ENCODE results near the gene AXDND1. TPM values are rescaled to one million over a fixed set of nuclear protein-coding genes. Genes with fewer than 3 reads are reported as not detected.

AXDND1 gene
- polyA plus RNA-seq, 1 of the 3 experiments (the other 2 are of a cell fraction): 0.16 TPM

- ChIA-PET CTCF (no interaction called here), POLR2A (no interaction called here)
- 97% methylated on average over 5 of the region's 5 CpGs for WGBS (ENCODE audit: low lambda C conversion rate)
- Histone ChIP-seq H3F3A (replicated peaks; ENCODE audit: insufficient read depth) (no peaks in the 10 kb centered on the region), H3K9me3 (no peaks in the 10 kb centered on the region), H4K20me1 (ENCODE audit: insufficient read depth) (no peaks in the 10 kb centered on the region), H3K27me3 (ENCODE audit: insufficient read depth) (no peaks in the 10 kb centered on the region), H3K4me2 (no peak overlapping the region), H3K4me1 (ENCODE audit: control insufficient read depth in 1 of 2, insufficient read depth in 2 of 2, low read depth in 1 of 2, low read length in 1 of 2) (no peaks in the 10 kb centered on the region), H3K27ac (ENCODE audit: low read depth in 2 of 2, low read length in 1 of 2) (no peak overlapping the region), H3K79me2 (ENCODE audit: insufficient read depth) (peaks cover 9% of the 10 kb centered on the region; the same call in 1 of the 2 replicates), H3K9me2 (no peaks in the 10 kb centered on the region), H3K9ac (no peak overlapping the region), H3K4me3 (ENCODE audit: low read depth in 2 of 2, low read length in 1 of 2) (no peak overlapping the region), H2AFZ (ENCODE audit: low read depth) (no peak overlapping the region), H3K36me3 (replicated peaks in 1 of 2; ENCODE audit: control insufficient read depth in 1 of 2, insufficient read depth in 2 of 2, low read length in 1 of 2) (peaks cover 19 to 37% of the 10 kb centered on the region in 2 experiments)
- no peak for DNase-seq
- no peak for TF ChIP-seq REST (IDR thresholded peaks at IDR 0.05; ENCODE audit: low read depth, low read length)
- no peak for TF ChIP-seq RAD21 (IDR thresholded peaks at IDR 0.05; ENCODE audit: low read length)
- no peak for TF ChIP-seq NRF1 (IDR thresholded peaks at IDR 0.05; ENCODE audit: low read depth, low read length)
- no peak for TF ChIP-seq FOXJ3 (CRISPR knock-in tag; IDR thresholded peaks at IDR 0.05)
- TF ChIP-seq MXI1 (IDR thresholded peaks at IDR 0.05; ENCODE audit: low read depth, low read length): no peak
- TF ChIP-seq EP300 (IDR thresholded peaks at IDR 0.05; ENCODE audit: borderline replicate concordance in 1 of 2, low read depth in 1 of 2, low read length in 1 of 2): no peak
- no peak for TF ChIP-seq SMC3 (IDR thresholded peaks at IDR 0.05; ENCODE audit: low read depth, low read length)
- no peak for TF ChIP-seq MEF2A (IDR thresholded peaks at IDR 0.05; ENCODE audit: borderline replicate concordance, low read depth)
These were observed 27.7 kb upstream of the AXDND1 start for GRCh38 chr1:179337942-179338560.

GRCh38 chr1:179340918-179341317 is 24.9 kb upstream of the AXDND1 start:
- no peak overlapping the region for H3K4me2 ChIP-seq
- 85% methylated on average over 5 of the region's 5 CpGs for WGBS (ENCODE audit: low lambda C conversion rate)
- CTCF ChIA-PET: no interaction called here
- no peaks in the 10 kb centered on the region for H3K9me2 ChIP-seq
- no peak for DNase-seq
- H3K4me3 ChIP-seq (ENCODE audit: low read depth in 2 of 2, low read length in 1 of 2): no peak overlapping the region
- no peaks in the 10 kb centered on the region for H3F3A ChIP-seq (replicated peaks; ENCODE audit: insufficient read depth)
- H3K27me3 ChIP-seq (ENCODE audit: insufficient read depth): no peaks in the 10 kb centered on the region
- H3K36me3 ChIP-seq (replicated peaks in 1 of 2; ENCODE audit: control insufficient read depth in 1 of 2, insufficient read depth in 2 of 2, low read length in 1 of 2): peaks cover 27 to 52% of the 10 kb centered on the region in 2 experiments
- TF ChIP-seq CHD2 (IDR thresholded peaks at IDR 0.05; ENCODE audit: low read length, partially characterized antibody): no peak
- no peak for TF ChIP-seq PBX3 (IDR thresholded peaks at IDR 0.05)
- no peak for TF ChIP-seq FOSL2 (IDR thresholded peaks at IDR 0.05; ENCODE audit: borderline replicate concordance, low read depth)
- no peak for TF ChIP-seq FOXM1 (IDR thresholded peaks at IDR 0.05; ENCODE audit: low read depth)
- TF ChIP-seq RXRA (IDR thresholded peaks at IDR 0.05; ENCODE audit: borderline replicate concordance, low read depth): no peak
- no peak for TF ChIP-seq CTCF (IDR thresholded peaks at IDR 0.05)
- TF ChIP-seq SMC3 (IDR thresholded peaks at IDR 0.05; ENCODE audit: low read depth, low read length): no peak
- no peak for TF ChIP-seq JUND (IDR thresholded peaks at IDR 0.05)
- TF ChIP-seq MAX (IDR thresholded peaks at IDR 0.05; ENCODE audit: low read depth): no peak
- TF ChIP-seq NRF1 (IDR thresholded peaks at IDR 0.05; ENCODE audit: low read depth, low read length): no peak
- no peak for TF ChIP-seq GATA2 (CRISPR knock-in tag; IDR thresholded peaks at IDR 0.05)
- H4K20me1 ChIP-seq (ENCODE audit: insufficient read depth): no peaks in the 10 kb centered on the region
- no peaks in the 10 kb centered on the region for H3K79me2 ChIP-seq (ENCODE audit: insufficient read depth)
- no peaks in the 10 kb centered on the region for H3K4me1 ChIP-seq (ENCODE audit: control insufficient read depth in 1 of 2, insufficient read depth in 2 of 2, low read depth in 1 of 2, low read length in 1 of 2)
- no peaks in the 10 kb centered on the region for H3K9me3 ChIP-seq
- POLR2A ChIA-PET: no interaction called here
- H3K27ac ChIP-seq (ENCODE audit: low read depth in 2 of 2, low read length in 1 of 2): no peak overlapping the region
- no peak overlapping the region for H2AFZ ChIP-seq (ENCODE audit: low read depth)
- H3K9ac ChIP-seq: no peak overlapping the region

Data from SK-N-SH (cell line).